ENCODE results near the gene EPN2. TPM values are rescaled to one million over a fixed set of nuclear protein-coding genes. Genes with fewer than 3 reads are reported as not detected.

Gene EPN2
- total and polyA plus RNA-seq, 10 of the 15 experiments (the other 5 are each of a cell fraction or from before 2014, with no cell fraction given): 0.26 to 8.4 (median 4.7) TPM

DNA sequence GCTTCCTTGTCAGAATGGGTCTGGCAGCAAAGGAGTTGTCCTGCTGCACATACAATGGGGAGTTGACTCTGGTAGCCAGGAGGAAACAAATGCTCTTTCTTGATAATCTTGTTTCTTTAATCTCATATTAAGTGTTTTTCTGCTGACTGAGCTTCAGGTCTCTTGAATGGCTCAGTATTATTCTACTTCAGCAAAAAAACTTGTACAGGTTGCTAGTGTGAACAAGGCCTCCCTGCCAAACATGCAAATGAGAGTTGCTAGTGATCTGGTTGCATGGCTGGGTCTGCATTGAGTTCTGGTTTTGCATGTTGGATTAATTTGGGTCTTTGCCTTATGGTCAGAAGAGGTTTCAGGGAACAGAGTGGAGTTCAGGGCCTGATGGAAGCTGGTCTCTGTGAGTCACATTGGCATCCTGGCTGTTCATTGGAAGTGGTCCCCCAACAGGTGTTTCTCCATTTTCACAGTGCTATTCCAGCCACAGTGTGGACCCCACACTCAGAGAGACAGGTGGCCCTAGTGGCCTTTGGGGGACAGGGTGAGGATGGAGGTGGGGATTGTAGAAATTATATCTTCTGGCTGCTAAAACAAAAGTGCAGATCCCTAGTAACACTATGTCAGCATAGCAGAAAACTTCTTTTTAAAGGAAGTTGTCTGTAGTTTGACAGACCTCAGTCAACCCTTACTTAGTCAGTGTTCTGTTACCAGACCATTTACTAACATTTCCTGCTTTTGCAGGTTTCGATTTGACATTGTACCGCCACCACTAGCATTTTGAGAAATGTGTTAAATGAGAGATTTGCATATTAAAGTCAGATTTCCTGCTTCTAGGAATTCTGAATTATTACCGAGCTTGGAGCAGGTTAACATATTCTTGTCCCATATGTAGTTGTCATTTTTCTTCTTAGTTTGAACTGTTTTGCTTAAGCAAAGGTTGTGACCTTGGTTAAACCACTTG, 47.1 kb downstream of the EPN2 start (continued):
- TF ChIP-seq GATAD2B (conservative IDR thresholded peaks at IDR 0.05; ENCODE audit: low read depth) (peak; percentile 26; the same call in 1 of the 2 replicates), POU2F2 (IDR thresholded peaks at IDR 0.05; ENCODE audit: borderline replicate concordance, low read depth, low read length) (peak; percentile 67; the same call in 1 of the 3 replicates), RUNX3 (IDR thresholded peaks at IDR 0.05; ENCODE audit: low read length) (peak; percentile 61; the same call in 1 of the 2 replicates), EP300 (IDR thresholded peaks at IDR 0.05; ENCODE audit: borderline replicate concordance in 1 of 2, control insufficient read depth in 1 of 2, low read depth in 2 of 2, low read length in 2 of 2) (peak in 1 of 2 experiments; percentile 22; a peak in 1 of 4 replicates), SMARCA5 (IDR thresholded peaks at IDR 0.05) (0 out of 2 replicates have a peak, but pooled peaks have one; percentile 25)
- TF ChIP-seq, protein P1, sequence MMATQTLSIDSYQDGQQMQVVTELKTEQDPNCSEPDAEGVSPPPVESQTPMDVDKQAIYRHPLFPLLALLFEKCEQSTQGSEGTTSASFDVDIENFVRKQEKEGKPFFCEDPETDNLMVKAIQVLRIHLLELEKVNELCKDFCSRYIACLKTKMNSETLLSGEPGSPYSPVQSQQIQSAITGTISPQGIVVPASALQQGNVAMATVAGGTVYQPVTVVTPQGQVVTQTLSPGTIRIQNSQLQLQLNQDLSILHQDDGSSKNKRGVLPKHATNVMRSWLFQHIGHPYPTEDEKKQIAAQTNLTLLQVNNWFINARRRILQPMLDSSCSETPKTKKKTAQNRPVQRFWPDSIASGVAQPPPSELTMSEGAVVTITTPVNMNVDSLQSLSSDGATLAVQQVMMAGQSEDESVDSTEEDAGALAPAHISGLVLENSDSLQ (IDR thresholded peaks at IDR 0.05): 0 out of 2 replicates have a peak, but pooled peaks have one; percentile 7

DNA sequence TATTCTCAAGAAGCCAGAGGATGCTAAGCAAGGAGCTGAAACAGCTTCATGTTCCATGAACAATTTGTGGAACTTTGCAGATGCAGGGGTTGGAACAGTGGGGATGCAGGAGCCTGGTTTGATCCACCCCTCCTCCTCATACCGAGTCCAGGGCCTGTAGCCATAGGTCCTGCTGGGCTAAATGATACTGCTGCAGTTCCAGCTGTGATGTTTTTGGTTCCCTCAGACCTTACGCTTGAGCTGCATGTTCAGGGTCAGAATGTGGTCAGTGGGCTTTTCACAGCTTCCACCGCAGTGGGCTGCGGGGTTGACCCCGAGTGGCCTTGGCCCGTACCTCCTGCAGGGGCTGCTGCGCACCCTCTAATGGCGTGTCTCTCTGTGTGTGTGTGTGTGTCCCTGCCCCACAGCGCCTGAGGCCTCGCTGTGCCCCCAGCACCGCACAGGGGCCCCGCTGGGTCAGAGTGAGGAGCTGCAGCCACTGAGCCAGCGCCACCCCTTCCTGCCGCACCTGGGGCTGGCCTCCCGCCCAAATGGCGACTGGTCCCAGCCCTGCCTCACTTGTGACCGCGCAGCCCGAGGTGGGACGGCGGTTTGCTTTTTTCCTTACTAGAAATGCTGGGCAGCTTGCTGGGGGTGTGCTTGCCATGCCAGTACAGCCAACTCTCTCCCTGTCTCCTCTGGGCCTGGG, 48.2 kb downstream of the EPN2 start:
- Histone ChIP-seq H3K4me2 (ENCODE audit: control insufficient read depth, insufficient read depth) (no peak overlapping the region), H3K9me3 (replicated peaks; ENCODE audit: control insufficient read depth, insufficient read depth, low read length) (no peaks in the 10 kb centered on the region), H3K36me3 (ENCODE audit: control insufficient read depth in 2 of 2, insufficient read depth in 2 of 2, low read length in 1 of 2) (no peaks in the 10 kb centered on the region), H2AFZ (ENCODE audit: control insufficient read depth, low read depth, low read length) (no peak overlapping the region), H3K79me2 (ENCODE audit: control insufficient read depth, insufficient read depth, low read length) (no peaks in the 10 kb centered on the region), H4K20me1 (ENCODE audit: control insufficient read depth, insufficient read depth) (0 out of 2 replicates have a peak, but pooled peaks cover 3% of the 10 kb centered on the region), H3K27ac (ENCODE audit: control insufficient read depth, insufficient read depth) (no peak overlapping the region), H3K4me3 (no peak overlapping the region), H3K27me3 (replicated peaks in 1 of 2; ENCODE audit: control insufficient read depth in 2 of 2, insufficient read depth in 2 of 2, low read length in 1 of 2) (no peaks in the 10 kb centered on the region; a peak in 1 of 4 replicates), H3K9ac (ENCODE audit: control insufficient read depth, insufficient read depth, low read length) (no peak overlapping the region), H3K4me1 (ENCODE audit: control insufficient read depth, insufficient read depth, low read length) (peaks cover 15% of the 10 kb centered on the region)
- ATAC-seq (no peak), FAIRE-seq (no peak), DNase-seq (ENCODE audit: low read depth, low spot score) (no peak)
- CTCF ChIA-PET: interaction anchor here (0.9 to 1.6 kb wide), 3 partner anchors 15 to 21 kb away, joined by 3 to 4 read pairs (median 3); no protein-coding TSS in a partner anchor
- BruUV-seq (replicated peaks): no TSS peak
- SMC1A ChIA-PET (ENCODE audit: uncharacterized antibody, unreplicated experiment): interaction anchor here (0.6 to 1.9 kb wide), 6 partner anchors 14 to 56 kb away, joined by 3 to 4 read pairs (median 3); no protein-coding TSS in a partner anchor
- RAD21 ChIA-PET (ENCODE audit: unreplicated experiment): no interaction called here
- intact Hi-C loops (cut with micrococcal nuclease; ENCODE audit: unreplicated experiment) (no loop called here), in situ Hi-C loops (cut with MboI) (no loop called here)
- POLR2A ChIA-PET: no interaction called here
- WGBS (ENCODE audit: insufficient coverage, insufficient replicate concordance, low lambda C conversion rate, missing lambda C conversion rate): 82% methylated on average over 21 of the region's 21 CpGs
- TF ChIP-seq, protein P2, sequence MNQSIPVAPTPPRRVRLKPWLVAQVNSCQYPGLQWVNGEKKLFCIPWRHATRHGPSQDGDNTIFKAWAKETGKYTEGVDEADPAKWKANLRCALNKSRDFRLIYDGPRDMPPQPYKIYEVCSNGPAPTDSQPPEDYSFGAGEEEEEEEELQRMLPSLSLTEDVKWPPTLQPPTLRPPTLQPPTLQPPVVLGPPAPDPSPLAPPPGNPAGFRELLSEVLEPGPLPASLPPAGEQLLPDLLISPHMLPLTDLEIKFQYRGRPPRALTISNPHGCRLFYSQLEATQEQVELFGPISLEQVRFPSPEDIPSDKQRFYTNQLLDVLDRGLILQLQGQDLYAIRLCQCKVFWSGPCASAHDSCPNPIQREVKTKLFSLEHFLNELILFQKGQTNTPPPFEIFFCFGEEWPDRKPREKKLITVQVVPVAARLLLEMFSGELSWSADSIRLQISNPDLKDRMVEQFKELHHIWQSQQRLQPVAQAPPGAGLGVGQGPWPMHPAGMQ (IDR thresholded peaks at IDR 0.05; ENCODE audit: borderline replicate concordance): no peak
- TF ChIP-seq TCF3 (IDR thresholded peaks at IDR 0.05; ENCODE audit: borderline replicate concordance, insufficient read depth, low read depth, low read length) (no peak), DPF2 (IDR thresholded peaks at IDR 0.05) (no peak), BCL11A (IDR thresholded peaks at IDR 0.05; ENCODE audit: low read depth, low read length) (no peak), GATAD2B (conservative IDR thresholded peaks at IDR 0.05; ENCODE audit: low read depth) (no peak), MXI1 (IDR thresholded peaks at IDR 0.05; ENCODE audit: low read depth, low read length) (no peak), TCF12 (IDR thresholded peaks at IDR 0.05; ENCODE audit: low read depth, low read length) (no peak), PAX8 (IDR thresholded peaks at IDR 0.05) (no peak), RBBP5 (conservative IDR thresholded peaks at IDR 0.05) (no peak), KAT2A (conservative IDR thresholded peaks at IDR 0.05; ENCODE audit: control insufficient read depth, low read depth, low read length) (no peak), ZNF384 (IDR thresholded peaks at IDR 0.05; ENCODE audit: borderline replicate concordance, low read depth, low read length) (no peak), SREBF2 (IDR thresholded peaks at IDR 0.05; ENCODE audit: low read length) (no peak), PML (IDR thresholded peaks at IDR 0.05; ENCODE audit: low read length) (no peak), CBX5 (IDR thresholded peaks at IDR 0.05; ENCODE audit: low read depth) (no peak), STAT1 (conservative IDR thresholded peaks at IDR 0.05) (no peak)

All from GM12878 (cell line).